HG02798 (cell line): ENCODE measurements around the gene OR5AN1.

Experiments
- ATAC-seq: cut with Tn5 transposase; IDR thresholded peaks from one replicate; pipeline ENCODE4 v1.9.1; 2021; ENCODE audit warnings: mild to moderate bottlenecking; ENCODE audit not compliant: unreplicated experiment, poor library complexity

Gene OR5AN1

DNA sequence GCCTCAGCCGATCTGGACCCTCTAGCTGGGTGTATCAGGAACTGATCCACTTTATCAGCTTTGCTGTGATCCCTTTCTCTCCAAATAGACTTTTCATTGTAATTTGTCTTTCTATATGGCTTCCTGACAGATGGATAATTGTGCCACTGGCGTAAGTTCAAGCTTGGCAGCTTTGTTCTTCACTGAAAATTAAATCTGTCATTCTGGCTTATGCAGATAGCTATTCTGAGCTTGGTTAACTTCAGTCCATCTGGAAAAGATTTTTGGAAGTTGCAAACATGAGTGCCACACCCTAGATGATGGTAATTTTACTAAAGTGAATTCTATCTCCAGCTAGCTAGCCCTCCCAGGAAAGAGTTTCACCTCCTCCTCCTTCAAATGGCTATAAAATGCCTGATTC lies 59.5 kb downstream of the OR5AN1 start:
- ATAC-seq: no peak
